Measurements from ENCODE around the gene SULF2.
"Not testable (repeated sequence)": the region's sequence is repeated elsewhere in the genome, so short reads cannot be mapped to it uniquely, and the experiment has no call there.

SULF2 gene

DNA sequence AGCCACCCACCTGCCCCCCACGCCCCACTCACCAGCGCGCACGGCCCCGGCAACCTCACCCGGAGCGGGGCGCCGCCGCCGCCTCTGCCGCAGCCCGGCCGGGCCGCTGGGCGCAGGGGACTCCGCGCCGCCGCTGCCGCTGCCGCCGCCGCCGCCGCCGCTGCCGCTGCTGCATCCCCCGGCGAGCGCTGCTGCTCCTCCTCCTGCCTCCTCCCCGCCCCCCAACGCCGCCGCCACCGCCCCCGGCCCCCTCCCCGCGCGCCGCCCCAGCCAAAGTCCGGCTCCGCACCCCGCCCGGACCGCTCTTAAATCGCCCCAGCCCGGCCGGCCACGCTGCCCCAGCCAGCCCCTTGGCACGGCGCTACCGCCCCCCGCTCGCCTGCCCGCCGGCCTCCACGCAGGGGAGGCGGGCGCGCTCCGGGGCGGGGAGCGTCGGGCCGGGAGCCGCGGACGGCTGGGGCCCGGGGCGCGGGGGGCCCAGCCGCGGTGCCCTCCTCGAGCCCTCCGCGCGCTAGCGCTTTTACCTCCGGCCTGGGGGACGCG, at the start of gene SULF2:
Gene SULF2, minus strand, starts transcription at position 171 of the 543 bp plus-strand sequence. CDS start 28,118 bp downstream, outside the sequence.
- no peak for DNase-seq (ENCODE audit: low read depth)
- H3K4me3 ChIP-seq (ENCODE audit: low read depth, low read length): peak within 1 kb of the TSS; percentile 51

GRCh38 chr20:47831675-47832074, 46.4 kb upstream of the SULF2 start:
- not testable (repeated sequence) for DNase-seq (ENCODE audit: low read depth); H3K4me3 ChIP-seq (ENCODE audit: low read depth, low read length)

- not testable (repeated sequence) for H3K4me3 ChIP-seq (ENCODE audit: low read depth, low read length)
These were observed 41.4 kb upstream of the SULF2 start for GRCh38 chr20:47826716-47827115.

GRCh38 chr20:47826006-47826405, 40.7 kb upstream of the SULF2 start:
- not testable (repeated sequence) for DNase-seq (ENCODE audit: low read depth); H3K4me3 ChIP-seq (ENCODE audit: low read depth, low read length)

More at GRCh38 chr20:47826716-47827115, 41.4 kb upstream of the SULF2 start:
- not testable (repeated sequence) for DNase-seq (ENCODE audit: low read depth)

- no peak overlapping the region for H3K4me3 ChIP-seq (ENCODE audit: low read depth, low read length)
- DNase-seq (ENCODE audit: low read depth): no peak
These were observed 39.9 kb upstream of the SULF2 start for GRCh38 chr20:47825011-47825762.

DNA sequence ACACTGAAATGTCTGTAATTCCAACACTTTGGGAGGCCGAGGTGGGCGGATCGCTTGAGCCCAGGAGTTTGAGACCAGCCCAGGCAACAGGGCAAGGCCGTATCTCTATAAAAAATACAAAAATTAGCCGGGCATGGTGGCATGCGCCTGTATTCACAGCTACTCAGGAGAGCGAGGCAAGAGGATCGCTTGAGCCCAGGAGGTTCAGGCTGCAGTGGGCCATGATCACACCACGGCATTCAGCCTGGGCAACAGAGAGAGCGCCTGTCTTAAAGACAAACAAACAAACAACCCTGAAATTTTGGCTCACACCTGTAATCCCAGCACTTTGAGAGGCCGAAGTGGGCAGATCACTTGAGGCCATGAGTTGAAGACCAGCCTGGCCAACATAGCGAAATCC, 38.7 kb upstream of the SULF2 start:
- H3K4me3 ChIP-seq (ENCODE audit: low read depth, low read length); DNase-seq (ENCODE audit: low read depth): not testable (repeated sequence)

- no peak for DNase-seq (ENCODE audit: low read depth)
- no peak overlapping the region for H3K4me3 ChIP-seq (ENCODE audit: low read depth, low read length)
These were observed 36.3 kb upstream of the SULF2 start for GRCh38 chr20:47821481-47822100.

- no peak for DNase-seq (ENCODE audit: low read depth)
- H3K4me3 ChIP-seq (ENCODE audit: low read depth, low read length): no peak overlapping the region
These were observed 33.8 kb upstream of the SULF2 start for GRCh38 chr20:47818996-47819609.

GRCh38 chr20:47818466-47818865, 33.2 kb upstream of the SULF2 start:
- H3K4me3 ChIP-seq (ENCODE audit: low read depth, low read length): no peak overlapping the region
- no peak for DNase-seq (ENCODE audit: low read depth)

GRCh38 chr20:47818016-47818415, 32.7 kb upstream of the SULF2 start:
- DNase-seq (ENCODE audit: low read depth): no peak
- no peak overlapping the region for H3K4me3 ChIP-seq (ENCODE audit: low read depth, low read length)

DNA sequence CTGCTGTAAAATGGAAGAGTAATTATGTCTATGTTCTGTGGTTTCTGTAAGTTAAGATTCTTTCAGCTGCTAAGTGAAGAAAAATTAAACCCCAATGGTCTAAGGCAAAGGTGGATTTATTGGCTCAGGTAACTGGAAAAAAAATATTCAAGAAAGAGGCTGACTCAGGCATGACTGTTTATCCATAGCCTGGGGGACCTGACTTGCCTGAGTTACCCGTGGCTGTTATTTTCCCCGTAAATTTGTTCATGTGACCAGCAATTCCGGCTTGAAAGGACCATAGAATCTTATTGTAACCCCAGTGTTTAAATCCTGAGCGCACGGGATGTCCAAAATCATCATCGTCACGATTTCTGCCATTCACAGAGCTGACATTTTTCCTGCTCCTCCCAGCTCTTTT, 32.3 kb upstream of the SULF2 start:
- DNase-seq (ENCODE audit: low read depth): no peak
- H3K4me3 ChIP-seq (ENCODE audit: low read depth, low read length): no peak overlapping the region

DNA sequence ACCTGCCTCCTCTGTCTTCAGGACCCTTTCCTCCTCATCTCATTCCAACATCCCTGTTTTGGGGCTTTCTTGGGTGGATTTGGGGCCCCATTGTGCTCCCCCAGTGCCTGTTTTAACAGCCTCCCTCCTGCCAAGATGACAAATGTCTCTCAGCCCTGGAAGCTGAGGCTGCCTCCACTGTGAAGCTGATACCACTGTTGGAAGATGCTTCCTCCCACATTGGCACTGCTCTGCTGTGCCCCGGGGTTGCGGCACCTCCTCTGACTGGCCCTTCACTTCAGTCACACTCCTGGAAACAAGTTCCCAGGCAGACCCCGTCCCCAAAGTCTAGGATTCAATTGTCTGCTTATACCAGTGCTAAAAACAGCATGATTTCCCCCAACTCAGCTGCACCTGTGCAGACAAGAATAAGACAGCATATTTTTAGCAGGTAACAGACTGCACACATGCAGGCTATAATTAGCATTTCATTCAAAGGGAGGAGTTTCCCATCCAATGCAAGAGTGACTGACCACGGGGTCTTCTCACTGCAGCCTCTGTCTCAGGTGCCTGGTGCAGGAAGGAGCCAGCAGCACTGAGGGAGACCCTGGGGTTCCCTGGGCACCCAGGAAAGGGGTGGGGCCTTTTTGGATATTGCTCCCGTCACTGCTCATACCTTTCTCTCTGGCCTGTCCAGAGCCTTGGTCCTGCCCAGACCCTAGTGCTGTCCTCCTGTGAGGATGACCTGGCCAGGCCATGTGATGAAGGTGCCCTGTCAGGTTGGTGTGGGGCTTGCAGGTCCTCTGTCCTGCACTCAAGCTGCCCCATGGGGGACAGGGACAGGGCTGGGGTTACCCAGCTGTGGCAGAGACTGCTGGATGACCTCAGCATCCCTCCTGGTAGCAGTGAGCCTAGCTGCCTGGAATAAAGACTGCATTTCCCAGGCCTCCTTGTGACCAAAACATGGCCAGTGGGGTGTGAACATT, 31.5 kb upstream of the SULF2 start:
- no peak for DNase-seq (ENCODE audit: low read depth)
- H3K4me3 ChIP-seq (ENCODE audit: low read depth, low read length): no peak overlapping the region

DNA sequence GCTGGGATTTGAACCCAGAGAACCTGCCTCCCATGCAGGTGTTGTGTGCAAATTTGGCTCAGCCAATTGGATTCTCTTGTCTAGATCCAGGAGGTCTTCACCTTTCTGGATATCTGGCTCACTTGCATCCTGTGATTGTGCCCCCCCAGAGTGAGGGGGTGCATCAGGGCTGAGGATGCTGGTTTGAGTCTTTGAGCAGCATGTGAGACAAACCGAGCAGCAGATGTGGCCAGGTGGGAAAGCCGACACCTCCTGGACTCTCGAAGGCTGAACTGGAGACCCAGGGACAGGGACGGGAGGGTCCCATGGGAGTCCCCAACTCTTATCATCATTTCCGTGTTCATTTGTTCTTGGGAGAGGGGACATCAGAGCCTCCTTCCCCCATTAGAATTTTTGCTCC, 30.6 kb upstream of the SULF2 start:
- no peak for DNase-seq (ENCODE audit: low read depth)

GRCh38 chr20:47815416-47815806, 30.1 kb upstream of the SULF2 start:
- H3K4me3 ChIP-seq (ENCODE audit: low read depth, low read length): no peak overlapping the region
- DNase-seq (ENCODE audit: low read depth): no peak

More for the DNA sequence above, 30.6 kb upstream of the SULF2 start:
- no peak overlapping the region for H3K4me3 ChIP-seq (ENCODE audit: low read depth, low read length)

- DNase-seq (ENCODE audit: low read depth): no peak
These were observed 29.5 kb upstream of the SULF2 start for GRCh38 chr20:47814632-47815415.

GRCh38 chr20:47810721-47811347, 25.6 kb upstream of the SULF2 start:
- no peak overlapping the region for H3K4me3 ChIP-seq (ENCODE audit: low read depth, low read length)
- DNase-seq (ENCODE audit: low read depth): no peak

More at GRCh38 chr20:47814632-47815415, 29.5 kb upstream of the SULF2 start:
- H3K4me3 ChIP-seq (ENCODE audit: low read depth, low read length): no peak overlapping the region

DNA sequence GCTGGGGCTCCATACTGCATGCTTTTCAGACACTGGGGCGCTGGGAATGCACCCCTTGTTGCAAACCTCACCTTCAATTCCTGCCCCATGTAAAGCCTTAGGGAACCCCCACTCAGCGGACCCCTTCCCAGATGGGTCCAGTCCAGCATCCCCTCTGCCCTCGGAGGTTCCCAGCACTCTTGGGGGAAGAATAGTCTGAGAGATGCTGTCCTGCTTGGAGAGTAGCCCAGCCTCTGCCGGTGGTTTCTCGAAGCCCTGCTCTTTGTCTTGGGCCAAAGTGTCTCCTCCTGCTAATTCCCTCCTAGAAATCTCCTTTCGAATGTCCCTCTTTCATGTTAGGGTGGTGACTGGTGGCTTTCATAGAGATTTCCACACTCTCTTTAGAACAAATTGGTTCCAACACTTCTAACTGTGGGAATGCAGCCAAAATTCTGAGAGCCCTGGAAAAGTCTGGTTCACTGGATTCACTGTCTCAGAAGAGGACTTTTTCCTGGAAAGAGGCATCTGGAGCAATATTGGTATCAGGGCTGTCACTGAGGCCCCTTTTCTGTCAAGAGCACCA, 24.9 kb upstream of the SULF2 start:
- H3K4me3 ChIP-seq (ENCODE audit: low read depth, low read length): no peak overlapping the region
- DNase-seq (ENCODE audit: low read depth): no peak
